Sciatic nerve (tissue), 1 donor: ENCODE data around the gene ALB. TPM values are rescaled to one million over a fixed set of nuclear protein-coding genes. Genes with fewer than 3 reads are reported as not detected.

Experiments used
- total RNA-seq: library from RNA; stranded (reverse); fragmentation: NEBNext Ultra II Directional; extraction: Animal tissue kit (Norgen Biotek cat#: 25700); gene quantifications from one replicate; pipeline ENCODE4 v1.2.1, GENCODE V29; 2021
- donor health status: DM: no; HTN: no; CAD: no.

ALB gene
- total RNA-seq, 1 donor from 2014 or later = 1.0 TPM

Other genes starting within 250 kb of the ALB start
- gene ANKRD17, start 145.5 kb upstream of the ALB start, total RNA-seq = 84.8 TPM
- gene AFP, start 31.9 kb downstream of the ALB start, total RNA-seq = not detected
- gene AFM, start 77.5 kb downstream of the ALB start, total RNA-seq = not detected
- not detected for gene RASSF6, start 216.1 kb downstream of the ALB start, total RNA-seq